Measurements from ENCODE around the gene FBXL3.

DNA sequence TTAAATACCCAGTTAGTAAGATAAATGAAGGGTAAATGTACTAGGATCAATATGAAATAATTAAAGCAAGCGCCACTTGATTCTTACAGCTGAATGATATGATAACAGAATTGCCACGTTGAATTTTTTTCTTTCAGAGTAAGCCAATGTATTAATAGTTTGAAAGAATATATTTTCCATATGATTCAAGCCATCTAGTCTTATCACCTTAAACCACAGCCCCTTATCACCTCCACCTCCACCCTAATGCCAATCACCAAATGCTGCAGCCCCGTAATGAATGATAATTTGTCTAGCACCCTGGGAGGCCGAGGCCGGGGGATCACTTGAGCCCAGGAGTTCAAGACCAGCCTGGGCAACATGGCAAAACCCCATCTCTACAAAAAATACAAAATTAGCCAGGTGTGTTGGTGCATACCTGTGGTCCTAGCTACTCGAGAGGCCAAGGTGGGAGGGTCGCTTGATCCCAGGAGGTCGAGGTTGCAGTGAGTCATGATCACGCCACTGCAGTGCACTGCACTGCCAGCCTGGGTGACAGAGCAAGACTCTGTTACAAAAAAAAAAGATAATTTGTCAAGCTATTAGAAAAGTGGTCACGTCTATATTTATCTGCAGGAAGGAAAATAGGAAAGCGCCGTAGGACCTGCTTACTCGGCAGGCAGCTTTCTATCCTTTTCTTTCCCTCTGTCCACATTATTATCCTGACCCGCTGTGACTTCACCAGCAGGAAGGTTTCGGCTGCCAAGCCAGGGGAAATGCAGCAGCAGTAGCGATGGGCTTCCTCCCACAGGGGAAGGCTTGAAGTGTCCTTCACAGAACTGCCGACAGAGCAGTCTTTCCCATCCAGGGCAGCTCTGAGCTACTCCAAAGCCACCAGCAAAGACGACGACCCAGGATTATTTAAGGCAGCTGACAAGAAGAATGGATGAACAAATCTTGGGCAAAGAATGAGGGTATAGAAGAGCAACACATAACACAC lies 54.8 kb downstream of the FBXL3 start:
- no peak for TF ChIP-seq CTCF (IDR thresholded peaks at IDR 0.05; ENCODE audit: insufficient read depth, low read depth, low read length)
- no peak for TF ChIP-seq EZH2 (IDR thresholded peaks at IDR 0.05; ENCODE audit: insufficient read depth, low read length)
